ENCODE results near the gene STYX. TPM values are rescaled to one million over a fixed set of nuclear protein-coding genes. Genes with fewer than 3 reads are reported as not detected.

The STYX gene
- total and polyA plus RNA-seq, 2 experiments from 2014 or later: 23.3 to 40.2 TPM

- Histone ChIP-seq H3K9me2 (ENCODE audit: insufficient read depth) (no peaks in the 10 kb centered on the region), H3K36me3 (ENCODE audit: insufficient read depth) (no peaks in the 10 kb centered on the region), H2AFZ (no peak overlapping the region), H3K4me1 (ENCODE audit: insufficient read depth) (no peaks in the 10 kb centered on the region), H3K4me3 (no peak overlapping the region), H3F3A (replicated peaks; ENCODE audit: low read depth) (no peaks in the 10 kb centered on the region), H4K20me1 (replicated peaks; ENCODE audit: insufficient read depth) (no peaks in the 10 kb centered on the region), H3K79me2 (replicated peaks; ENCODE audit: insufficient read depth) (no peaks in the 10 kb centered on the region), H3K27ac (ENCODE audit: low read depth) (no peak overlapping the region), H3K4me2 (no peak overlapping the region), H3K27me3 (ENCODE audit: insufficient read depth) (no peaks in the 10 kb centered on the region)
- no peaks in the 10 kb centered on the region for H3K36me3 Mint-ChIP-seq (ENCODE audit: low read depth)
- no peak overlapping the region for H3K27ac Mint-ChIP-seq
- TF ChIP-seq EZH2 (IDR thresholded peaks at IDR 0.05; ENCODE audit: low read depth, unreplicated experiment): no peak
- TF ChIP-seq POLR2AphosphoS5 (IDR thresholded peaks at IDR 0.05; ENCODE audit: low read depth): no peak
- TF ChIP-seq EZH2phosphoT487 (IDR thresholded peaks at IDR 0.05; ENCODE audit: unreplicated experiment): no peak
- no peak for TF ChIP-seq NANOG (IDR thresholded peaks at IDR 0.05; ENCODE audit: borderline replicate concordance)
- no peak for TF ChIP-seq ZNF331 (CRISPR knock-in tag; IDR thresholded peaks at IDR 0.05; ENCODE audit: low read depth)
- no peak for TF ChIP-seq REST (IDR thresholded peaks at IDR 0.05; ENCODE audit: unreplicated experiment)
- TF ChIP-seq CREB1 (CRISPR knock-in tag; IDR thresholded peaks at IDR 0.05; ENCODE audit: low read depth): no peak
- no peak for TF ChIP-seq ZNF462 (CRISPR knock-in tag; IDR thresholded peaks at IDR 0.05)
- TF ChIP-seq JUNB (IDR thresholded peaks at IDR 0.05; ENCODE audit: unreplicated experiment): no peak
- TF ChIP-seq ZNF114 (CRISPR knock-in tag; IDR thresholded peaks at IDR 0.05): no peak
- no peak overlapping the region for H3K4me3 Mint-ChIP-seq
- DNase-seq (ENCODE audit: low spot score) (no peak), ATAC-seq (no peak)
- peaks cover 6% of the 10 kb centered on the region for H3K27me3 Mint-ChIP-seq (ENCODE audit: insufficient read depth, low read depth, poor library complexity)
- peaks cover 10% of the 10 kb centered on the region for H3K4me1 Mint-ChIP-seq
- H3K9me3 Mint-ChIP-seq: no peaks in the 10 kb centered on the region
Measured at GRCh38 chr14:52824462-52824861, 94.5 kb downstream of the STYX start.

Small RNA genes within 50 kb of the gene (small RNA-seq; reads per million reads assigned to genes)
- not detected for gene AL139317.2 (ENCODE audit: low replicate concordance)

Other genes with a start within 250 kb of the STYX start
- gene TXNDC16, start 177.7 kb upstream of the STYX start, total RNA-seq (2014; rRNA removed; shearing (Covaris generic)): 13.3 and 13.6 TPM in 2 replicates
- gene TXNDC16, start 177.7 kb upstream of the STYX start, polyA plus RNA-seq (2016; fragmentation: Nextera tagmentation; extraction: Ambion mirVana): 14.0 and 14.6 TPM in 2 replicates
- 3.3 and 5.2 TPM in 2 replicates for gene GPR137C, start 177.3 kb upstream of the STYX start, total RNA-seq (2014; rRNA removed; shearing (Covaris generic))
- 2.2 and 2.4 TPM in 2 replicates for gene GPR137C, start 177.3 kb upstream of the STYX start, polyA plus RNA-seq (2016; fragmentation: Nextera tagmentation; extraction: Ambion mirVana)
- gene ERO1A, start 34.6 kb upstream of the STYX start, total RNA-seq (2014; rRNA removed; shearing (Covaris generic)): 40.7 and 44.7 TPM in 2 replicates
- gene ERO1A, start 34.6 kb upstream of the STYX start, polyA plus RNA-seq (2016; fragmentation: Nextera tagmentation; extraction: Ambion mirVana): 21.2 and 25.2 TPM in 2 replicates
- gene PSMC6, start 23.0 kb upstream of the STYX start, total RNA-seq (2014; rRNA removed; shearing (Covaris generic)): 143 and 162 TPM in 2 replicates
- 176 and 177 TPM in 2 replicates for gene PSMC6, start 23.0 kb upstream of the STYX start, polyA plus RNA-seq (2016; fragmentation: Nextera tagmentation; extraction: Ambion mirVana)
- gene GNPNAT1, start 61.4 kb downstream of the STYX start, total RNA-seq (2014; rRNA removed; shearing (Covaris generic)): 67.9 and 68.7 TPM in 2 replicates
- gene GNPNAT1, start 61.4 kb downstream of the STYX start, polyA plus RNA-seq (2016; fragmentation: Nextera tagmentation; extraction: Ambion mirVana): 42.1 and 44.4 TPM in 2 replicates
- gene FERMT2, start 220.9 kb downstream of the STYX start, total RNA-seq (2014; rRNA removed; shearing (Covaris generic)): 102 and 108 TPM in 2 replicates
- 148 and 152 TPM in 2 replicates for gene FERMT2, start 220.9 kb downstream of the STYX start, polyA plus RNA-seq (2016; fragmentation: Nextera tagmentation; extraction: Ambion mirVana)

Measured in GM23338 (cell line).